Mesenchymal stem cell (in vitro differentiated cells and primary cell): ENCODE data around the gene ZNF791.

Experiments
- DNase-seq: peaks from one replicate; pipeline ENCODE4 v3.0.0-alpha.2; 2013
- H2AFZ ChIP-seq: one replicate; pipeline ENCODE4 v1.6.1; 2013; ENCODE audit warnings: low read depth, mild to moderate bottlenecking, control low read depth, inconsistent platforms, low read length, moderate library complexity
- H2AK5ac ChIP-seq: 2 replicates; pipeline ENCODE4 v1.6.1; 2013; ENCODE audit warnings: low read length, moderate library complexity, mild to moderate bottlenecking, inconsistent platforms; ENCODE audit not compliant: severe bottlenecking
- H2BK120ac ChIP-seq: one replicate; pipeline ENCODE4 v1.6.1; 2013; ENCODE audit warnings: low read depth, mild to moderate bottlenecking, inconsistent platforms, low read length, moderate library complexity
- H2BK12ac ChIP-seq, 2 experiments: one replicate each; pipeline ENCODE4 v1.6.1; 2013; ENCODE audit warnings: inconsistent platforms in 2 of 2, low read length in 2 of 2, mild to moderate bottlenecking in 2 of 2, moderate library complexity in 2 of 2, control low read depth in 1 of 2
- H2BK15ac ChIP-seq: one replicate; pipeline ENCODE4 v1.6.1; 2013; ENCODE audit warnings: mild to moderate bottlenecking, low read depth, inconsistent platforms; ENCODE audit not compliant: poor library complexity, severe bottlenecking
- H2BK5ac ChIP-seq: 2 replicates; pipeline ENCODE4 v1.6.1; 2013; ENCODE audit warnings: low read depth, mild to moderate bottlenecking, low read length, control low read depth, inconsistent platforms; ENCODE audit not compliant: poor library complexity, severe bottlenecking
- H3K14ac ChIP-seq, 2 experiments: one replicate each; pipeline ENCODE4 v1.6.1; 2013; ENCODE audit warnings: inconsistent platforms in 2 of 2, low read length in 2 of 2, control low read depth in 1 of 2, mild to moderate bottlenecking in 1 of 2, moderate library complexity in 1 of 2
- H3K18ac ChIP-seq, 2 experiments: one replicate each; pipeline ENCODE4 v1.6.1; 2013; ENCODE audit warnings: inconsistent platforms in 2 of 2, low read length in 2 of 2, control low read depth in 1 of 2, low read depth in 1 of 2, mild to moderate bottlenecking in 1 of 2
- H3K23ac ChIP-seq, 2 experiments: one replicate each; pipeline ENCODE4 v1.6.1; 2013; ENCODE audit warnings: inconsistent platforms in 2 of 2, low read length in 2 of 2, mild to moderate bottlenecking in 2 of 2, moderate library complexity in 2 of 2, control low read depth in 1 of 2
- H3K27ac ChIP-seq: 2 replicates; pipeline ENCODE4 v1.5.1; 2013; ENCODE audit warnings: mild to moderate bottlenecking, moderate library complexity, low read length, control low read depth, inconsistent platforms; ENCODE audit not compliant: poor library complexity, severe bottlenecking
- H3K27me3 ChIP-seq, 2 experiments: 2 replicates each; pipeline versions ENCODE4 v1.6.1 to v1.7.0; 2013; ENCODE audit warnings: low read length in 2 of 2, mild to moderate bottlenecking in 2 of 2, moderate library complexity in 2 of 2, control low read depth in 1 of 2, inconsistent platforms in 1 of 2; ENCODE audit not compliant: control insufficient read depth in 1 of 2, insufficient read depth in 1 of 2
- H3K36me3 ChIP-seq, 2 experiments: 2 replicates each; pipeline versions ENCODE4 v1.6.1 to v1.7.0; 2013; ENCODE audit warnings: low read length in 2 of 2, control low read depth in 1 of 2, inconsistent platforms in 1 of 2, low read depth in 1 of 2, mild to moderate bottlenecking in 1 of 2; ENCODE audit not compliant: insufficient read depth in 2 of 2, control insufficient read depth in 1 of 2
- H3K4ac ChIP-seq, 2 experiments: one replicate each; pipeline ENCODE4 v1.6.1; 2013; ENCODE audit warnings: inconsistent platforms in 2 of 2, low read length in 2 of 2, mild to moderate bottlenecking in 2 of 2, moderate library complexity in 2 of 2, control low read depth in 1 of 2, low read depth in 1 of 2
- H3K4me1 ChIP-seq: 2 replicates; pipeline ENCODE4 v1.6.1; 2013; ENCODE audit warnings: low read depth, low read length, control low read depth; ENCODE audit not compliant: control insufficient read depth, insufficient read depth
- H3K4me2 ChIP-seq: 2 replicates; pipeline ENCODE4 v1.6.1; 2013; ENCODE audit warnings: low read length, mild to moderate bottlenecking, inconsistent platforms; ENCODE audit not compliant: poor library complexity, severe bottlenecking
- H3K4me3 ChIP-seq, 2 experiments: 2 replicates each; pipeline versions ENCODE4 v1.5.1 to v1.7.0; 2013; ENCODE audit warnings: low read length in 2 of 2, mild to moderate bottlenecking in 2 of 2, control low read depth in 1 of 2, low read depth in 1 of 2; ENCODE audit not compliant: insufficient read depth in 1 of 2
- H3K79me1 ChIP-seq: replicated peaks from 2 replicates; pipeline ENCODE4 v1.6.1; 2013; ENCODE audit warnings: mild to moderate bottlenecking, control low read depth, low read length, inconsistent platforms; ENCODE audit not compliant: poor library complexity, severe bottlenecking
- H3K9ac ChIP-seq: 2 replicates; pipeline ENCODE4 v1.7.0; 2013; ENCODE audit warnings: mild to moderate bottlenecking, low read length, moderate library complexity
- H3K9me3 ChIP-seq: 2 replicates; pipeline ENCODE4 v1.7.0; 2013; ENCODE audit warnings: mild to moderate bottlenecking, low read length; ENCODE audit not compliant: control insufficient read depth
- H4K8ac ChIP-seq: one replicate; pipeline ENCODE4 v1.6.1; 2013; ENCODE audit warnings: inconsistent platforms, mild to moderate bottlenecking, low read length, moderate library complexity
- H4K91ac ChIP-seq: one replicate; pipeline ENCODE4 v1.6.1; 2013; ENCODE audit warnings: mild to moderate bottlenecking, low read length, inconsistent platforms
- WGBS: methylation state at CpG from one replicate; pipeline ENCODE4 v1.1.7; 2013; ENCODE audit warnings: mixed read lengths; 5-methylcytosine and 5-hydroxymethylcytosine counted together

The ZNF791 gene

DNA sequence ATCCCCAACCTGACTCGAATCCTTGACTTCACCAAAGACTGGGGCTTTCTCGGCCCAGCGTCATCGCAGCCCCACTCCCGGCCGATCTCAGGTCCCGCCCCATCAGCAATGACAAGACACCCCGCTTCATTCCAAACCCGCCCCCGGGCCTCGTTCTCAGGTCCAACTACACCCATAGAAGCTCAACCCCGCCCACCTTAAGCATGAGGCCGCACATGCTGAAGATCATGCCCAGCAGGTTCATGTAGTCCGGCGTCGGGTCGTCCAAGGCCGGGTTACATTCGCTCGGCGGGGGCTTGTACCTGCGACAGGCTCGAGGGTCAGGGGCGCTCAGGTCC, 58.2 kb downstream of the ZNF791 start:
- Histone ChIP-seq H2BK15ac (no peak overlapping the region), H2AFZ (peak overlapping the region; percentile 68), H3K9ac (peak overlapping the region; percentile 99), H3K4ac (peak overlapping the region; percentile 15 to 88), H3K4me1 (peaks cover 32% of the 10 kb centered on the region), H3K79me1 (peaks cover 50% of the 10 kb centered on the region), H4K91ac (peak overlapping the region; percentile 14), H4K8ac (peak overlapping the region; percentile 4), H3K27ac (peak overlapping the region; percentile 97), H2BK5ac (no peak overlapping the region), H2AK5ac (no peak overlapping the region), H3K4me3 (peak overlapping the region; percentile 82 to 97), H3K9me3 (no peaks in the 10 kb centered on the region), H3K23ac (no peak overlapping the region), H3K14ac (no peak overlapping the region), H3K36me3 (peaks cover 47 to 49% of the 10 kb centered on the region in 2 experiments), H3K4me2 (peak overlapping the region; percentile 95), H2BK120ac (no peak overlapping the region), H3K18ac (peak overlapping the region in 1 of 2 experiments; percentile 72), H3K27me3 (no peaks in the 10 kb centered on the region), H2BK12ac (no peak overlapping the region)
- WGBS: under 1% methylated on average over 24 of the region's 24 CpGs
- peak; percentile 83 for DNase-seq

DNA sequence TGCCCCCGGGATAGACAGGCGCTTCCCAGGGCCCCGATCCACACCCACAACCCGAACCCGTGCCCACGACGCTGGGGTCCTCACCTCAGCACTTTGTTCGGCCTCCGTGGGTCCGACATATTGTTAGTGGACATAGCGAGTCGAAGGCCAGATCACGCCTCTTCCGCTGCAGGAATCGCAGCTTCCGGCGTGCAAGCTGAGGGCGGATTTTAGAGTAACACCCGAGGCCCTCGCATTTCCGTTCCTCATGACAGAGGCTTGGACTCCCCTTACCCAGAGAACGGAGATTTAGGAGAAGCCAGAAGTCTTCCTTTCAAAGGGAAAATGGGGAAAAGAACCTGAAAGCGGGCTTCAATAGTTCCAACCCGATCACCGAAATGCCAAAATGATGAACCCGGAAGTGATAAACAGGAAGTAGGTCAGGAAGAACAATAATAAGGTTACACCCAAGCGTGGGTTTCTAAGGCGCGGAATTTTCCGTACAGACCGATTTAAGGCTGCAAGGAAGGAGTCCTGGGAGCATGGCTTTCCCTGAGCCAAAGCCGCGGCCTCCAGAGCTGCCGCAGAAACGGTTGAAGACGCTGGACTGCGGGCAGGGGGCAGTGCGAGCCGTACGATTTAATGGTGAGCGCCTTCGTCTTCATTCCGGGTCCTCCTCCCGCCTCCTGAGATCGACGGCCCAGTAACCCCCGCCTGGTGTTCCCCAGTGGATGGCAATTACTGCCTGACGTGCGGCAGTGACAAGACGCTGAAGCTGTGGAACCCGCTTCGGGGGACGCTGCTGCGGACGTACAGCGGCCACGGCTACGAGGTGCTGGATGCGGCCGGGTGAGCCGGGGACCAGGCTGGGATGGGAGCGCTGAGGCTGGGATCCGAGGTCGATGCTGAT, 58.8 kb downstream of the ZNF791 start:
- Histone ChIP-seq H3K4ac (peak overlapping the region; percentile 70 to 88), H3K27ac (peak overlapping the region; percentile 97), H3K36me3 (peaks cover 47 to 49% of the 10 kb centered on the region in 2 experiments), H2BK5ac (peak overlapping the region; percentile 66), H3K4me1 (peaks cover 32% of the 10 kb centered on the region), H4K8ac (peak overlapping the region; percentile 77), H2BK120ac (peak overlapping the region; percentile 51), H4K91ac (peak overlapping the region; percentile 57), H3K9me3 (no peaks in the 10 kb centered on the region), H3K14ac (peak overlapping the region in 1 of 2 experiments; percentile 90), H3K4me3 (peak overlapping the region; percentile 82 to 97), H2AFZ (peak overlapping the region; percentile 79), H3K18ac (peak overlapping the region; percentile 72 to 75), H3K9ac (peak overlapping the region; percentile 99), H3K79me1 (peaks cover 49% of the 10 kb centered on the region), H3K27me3 (no peaks in the 10 kb centered on the region), H3K23ac (peak overlapping the region in 1 of 2 experiments; percentile 89), H3K4me2 (peak overlapping the region; percentile 95), H2AK5ac (no peak overlapping the region), H2BK15ac (peak overlapping the region; percentile 12), H2BK12ac (peak overlapping the region in 1 of 2 experiments; percentile 19)
- peak; percentile 90 for DNase-seq
- under 1% methylated on average over 55 of the region's 64 CpGs for WGBS

DNA sequence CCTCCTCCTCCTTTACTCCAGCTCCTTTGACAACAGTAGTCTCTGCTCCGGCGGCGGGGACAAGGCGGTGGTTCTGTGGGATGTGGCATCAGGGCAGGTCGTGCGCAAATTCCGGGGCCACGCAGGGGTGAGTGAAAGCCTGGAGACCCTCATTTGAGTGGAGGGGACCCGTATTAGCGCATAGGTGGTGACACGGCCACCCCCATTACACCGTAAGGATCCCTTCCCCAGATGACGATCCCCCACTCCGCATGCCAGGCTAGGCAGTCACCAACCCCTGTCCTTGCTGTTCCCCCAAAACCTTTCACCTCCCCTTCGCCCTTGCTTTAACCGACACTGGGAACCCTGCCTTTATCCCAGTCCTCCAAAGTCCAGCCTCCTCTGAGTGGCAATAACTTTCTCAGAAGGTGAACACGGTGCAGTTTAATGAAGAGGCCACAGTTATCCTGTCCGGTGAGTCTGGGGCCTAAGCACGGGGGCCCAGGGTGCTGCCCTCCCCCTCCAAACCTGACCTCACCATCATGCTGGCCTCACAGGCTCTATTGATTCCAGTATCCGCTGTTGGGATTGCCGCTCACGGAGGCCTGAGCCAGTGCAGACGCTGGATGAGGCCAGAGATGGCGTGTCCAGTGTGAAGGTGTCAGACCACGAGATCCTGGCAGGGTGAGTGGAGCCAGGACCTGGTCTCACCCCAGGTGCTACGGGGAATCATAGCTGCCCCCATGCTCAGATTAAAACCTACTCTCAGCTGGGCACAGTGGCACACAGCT, 59.6 kb downstream of the ZNF791 start:
- 60% methylated on average over 25 of the region's 26 CpGs for WGBS
- Histone ChIP-seq H2BK15ac (peak overlapping the region; percentile 12), H3K27me3 (no peaks in the 10 kb centered on the region), H3K4me2 (peak overlapping the region; percentile 95), H2BK5ac (no peak overlapping the region), H2AFZ (peak overlapping the region; percentile 79), H3K4ac (peak overlapping the region; percentile 70 to 86), H2BK120ac (no peak overlapping the region), H3K4me3 (peak overlapping the region; percentile 81 to 97), H4K8ac (peak overlapping the region; percentile 77), H4K91ac (peak overlapping the region; percentile 57), H3K23ac (no peak overlapping the region), H3K9ac (peak overlapping the region; percentile 99), H3K36me3 (peaks cover 44 to 48% of the 10 kb centered on the region in 2 experiments), H3K4me1 (peaks cover 32% of the 10 kb centered on the region), H3K27ac (peak overlapping the region; percentile 97), H3K79me1 (peaks cover 45% of the 10 kb centered on the region), H2AK5ac (no peak overlapping the region), H3K18ac (peak overlapping the region; percentile 16 to 67), H3K9me3 (no peaks in the 10 kb centered on the region), H2BK12ac (peak overlapping the region in 1 of 2 experiments; percentile 19), H3K14ac (no peak overlapping the region)
- no peak for DNase-seq

DNA sequence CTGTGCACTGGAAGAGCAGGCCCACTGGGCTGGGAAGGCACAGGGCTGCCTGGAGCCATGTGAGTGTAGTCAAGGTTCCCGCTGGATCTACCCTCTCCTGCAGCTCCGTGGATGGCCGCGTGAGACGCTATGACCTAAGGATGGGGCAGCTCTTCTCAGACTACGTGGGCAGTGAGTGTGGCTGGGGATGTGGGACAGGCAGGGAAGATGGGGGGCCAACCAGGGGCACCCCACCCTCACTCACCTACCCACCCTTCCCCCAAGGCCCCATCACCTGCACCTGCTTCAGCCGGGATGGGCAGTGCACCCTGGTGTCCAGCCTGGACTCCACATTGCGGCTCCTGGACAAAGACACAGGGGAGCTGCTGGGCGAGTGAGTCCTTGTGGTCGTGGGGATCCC, 62.0 kb downstream of the ZNF791 start:
- Histone ChIP-seq H3K14ac (no peak overlapping the region), H3K27me3 (no peaks in the 10 kb centered on the region), H3K4me2 (no peak overlapping the region), H3K9me3 (no peaks in the 10 kb centered on the region), H2BK15ac (no peak overlapping the region), H3K4me1 (peaks cover 23% of the 10 kb centered on the region), H3K23ac (no peak overlapping the region), H2BK120ac (no peak overlapping the region), H3K36me3 (peaks cover 63 to 64% of the 10 kb centered on the region in 2 experiments), H3K4me3 (no peak overlapping the region), H3K79me1 (peaks cover 41% of the 10 kb centered on the region), H2AFZ (no peak overlapping the region), H3K18ac (no peak overlapping the region), H4K8ac (no peak overlapping the region), H2AK5ac (no peak overlapping the region), H2BK12ac (no peak overlapping the region), H3K4ac (no peak overlapping the region), H3K27ac (no peak overlapping the region), H3K9ac (no peak overlapping the region), H4K91ac (no peak overlapping the region), H2BK5ac (no peak overlapping the region)
- 97% methylated on average over 5 of the region's 10 CpGs for WGBS
- no peak for DNase-seq
